Type B pancreatic cell (in vitro differentiated cells): ENCODE measurements around the gene KCNK15. TPM values are rescaled to one million over a fixed set of nuclear protein-coding genes. Genes with fewer than 3 reads are reported as not detected.

ENCODE experiments used
- DNase-seq: peaks from one replicate; pipeline ENCODE4 v3.0.0; 2021; ENCODE audit warnings: mixed read lengths; ENCODE audit not compliant: unreplicated experiment; ENCODE audit errors: extremely low spot score
- H3K27ac Mint-ChIP-seq: 2 replicates; pipeline ENCODE4 v1.8.0; 2021; ENCODE audit warnings: mild to moderate bottlenecking, mixed read lengths
- H3K27me3 Mint-ChIP-seq: 2 replicates; pipeline ENCODE4 v1.8.0; 2021; ENCODE audit warnings: mixed read lengths
- H3K36me3 Mint-ChIP-seq: 2 replicates; pipeline ENCODE4 v1.8.0; 2021; ENCODE audit warnings: mixed read lengths
- H3K4me1 Mint-ChIP-seq: one replicate; pipeline ENCODE4 v1.8.0; 2021; ENCODE audit warnings: mixed read lengths; ENCODE audit not compliant: unreplicated experiment
- H3K4me3 Mint-ChIP-seq: 2 replicates; pipeline ENCODE4 v1.8.0; 2021; ENCODE audit warnings: mild to moderate bottlenecking, mixed read lengths
- H3K9me3 Mint-ChIP-seq: 2 replicates; pipeline ENCODE4 v1.8.0; 2021; ENCODE audit warnings: mixed read lengths
- CTCF ChIP-seq: fragments of 200-600 bp; sonication (generic); conservative IDR thresholded peaks from 2 replicates; pipeline ENCODE4 v1.5.0; 2021; ENCODE audit warnings: antibody characterized with exemption, mild to moderate bottlenecking
- total RNA-seq: library from RNA; stranded (reverse); gene quantifications from 2 replicates; pipeline ENCODE4 v1.2.1, GENCODE V29; 2021; ENCODE audit warnings: low replicate concordance

The KCNK15 gene
- total RNA-seq, 1 donor from 2014 or later: 0.36 TPM

- Mint-ChIP-seq H3K4me1 (peaks cover 15% of the 10 kb centered on the region), H3K27ac (peak overlapping the region; percentile 54), H3K36me3 (peaks cover 4% of the 10 kb centered on the region), H3K4me3 (no peak overlapping the region), H3K9me3 (peaks cover 9% of the 10 kb centered on the region), H3K27me3 (peaks cover 8% of the 10 kb centered on the region)
- TF ChIP-seq CTCF: peak; percentile 80
- no peak for DNase-seq
These were observed 12.2 kb upstream of the KCNK15 start for GRCh38 chr20:44733341-44734069.

GRCh38 chr20:44734938-44735337, 10.7 kb upstream of the KCNK15 start:
- no peak overlapping the region for H3K27ac Mint-ChIP-seq
- no peak for DNase-seq
- H3K4me3 Mint-ChIP-seq: no peak overlapping the region
- peaks cover 10% of the 10 kb centered on the region for H3K4me1 Mint-ChIP-seq
- peaks cover 10% of the 10 kb centered on the region for H3K27me3 Mint-ChIP-seq
- H3K36me3 Mint-ChIP-seq: peaks cover 4% of the 10 kb centered on the region
- TF ChIP-seq CTCF: peak; percentile 50
- H3K9me3 Mint-ChIP-seq: peaks cover 9% of the 10 kb centered on the region

DNA sequence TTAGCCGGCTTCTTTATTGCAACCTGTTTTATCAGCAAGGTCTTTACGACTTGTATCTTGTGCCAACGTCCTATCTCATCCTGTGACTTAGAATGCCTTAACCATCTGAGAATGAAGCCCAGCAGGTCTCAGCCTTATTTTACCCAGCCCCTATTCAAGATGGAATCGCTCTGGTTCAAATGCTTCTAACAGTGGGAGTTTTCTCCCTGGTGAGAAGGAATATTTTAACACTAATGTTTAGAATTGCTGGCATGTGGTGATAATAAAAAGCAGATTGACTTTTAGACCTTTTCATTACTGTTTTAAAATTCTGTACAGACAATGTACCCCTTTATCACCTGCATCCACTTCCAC, 9.9 kb upstream of the KCNK15 start:
- H3K4me3 Mint-ChIP-seq: peak overlapping the region; percentile 79
- H3K4me1 Mint-ChIP-seq: peaks cover 10% of the 10 kb centered on the region
- peaks cover 4% of the 10 kb centered on the region for H3K36me3 Mint-ChIP-seq
- H3K27me3 Mint-ChIP-seq: peaks cover 14% of the 10 kb centered on the region
- H3K27ac Mint-ChIP-seq: peak overlapping the region; percentile 78
- H3K9me3 Mint-ChIP-seq: peaks cover 9% of the 10 kb centered on the region
- DNase-seq: no peak
- TF ChIP-seq CTCF: no peak

DNA sequence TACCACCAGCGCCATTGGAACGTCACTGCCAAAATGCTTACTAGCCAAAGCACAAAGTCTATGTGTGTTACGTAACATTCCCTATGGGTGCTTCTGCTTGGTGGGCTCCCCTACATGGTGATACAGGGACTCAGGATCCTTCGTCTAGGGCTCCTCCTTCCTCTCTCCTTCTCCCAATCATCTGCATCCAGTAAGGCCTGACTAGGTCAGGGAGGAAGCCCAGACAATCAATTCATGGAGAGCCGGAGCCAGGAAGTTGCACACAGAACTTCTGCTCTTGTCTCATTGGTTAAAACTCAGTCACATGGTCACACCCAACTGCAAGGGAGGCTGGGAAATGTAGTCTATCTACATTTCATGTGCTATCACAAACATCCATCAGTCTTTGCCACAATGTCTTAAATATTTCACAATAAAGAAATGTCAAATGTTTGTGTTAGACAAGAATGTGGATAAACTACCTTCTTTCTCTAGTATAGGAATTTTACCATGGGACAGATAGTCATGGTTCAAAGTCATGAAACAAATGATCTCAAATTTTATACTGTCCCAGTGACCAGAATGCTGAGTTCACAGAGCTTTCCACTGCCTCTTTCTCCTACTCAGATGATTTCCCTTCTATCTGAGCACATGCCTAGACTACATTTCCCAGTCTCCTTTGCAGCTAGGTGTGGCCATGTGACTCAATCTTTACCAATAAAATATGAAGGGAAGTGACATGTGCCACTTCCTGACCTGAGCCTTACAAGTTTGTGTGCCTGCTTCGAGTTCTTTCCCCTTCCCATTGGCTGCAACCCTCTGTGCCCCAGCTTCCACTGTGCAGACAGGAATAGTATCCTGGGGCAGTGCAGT, 9.3 kb upstream of the KCNK15 start:
- Mint-ChIP-seq H3K36me3 (peaks cover 4% of the 10 kb centered on the region), H3K9me3 (peaks cover 9% of the 10 kb centered on the region), H3K27me3 (peaks cover 18% of the 10 kb centered on the region), H3K27ac (peak overlapping the region; percentile 78), H3K4me1 (peaks cover 10% of the 10 kb centered on the region), H3K4me3 (peak overlapping the region; percentile 79)
- DNase-seq: no peak
- no peak for TF ChIP-seq CTCF

DNA sequence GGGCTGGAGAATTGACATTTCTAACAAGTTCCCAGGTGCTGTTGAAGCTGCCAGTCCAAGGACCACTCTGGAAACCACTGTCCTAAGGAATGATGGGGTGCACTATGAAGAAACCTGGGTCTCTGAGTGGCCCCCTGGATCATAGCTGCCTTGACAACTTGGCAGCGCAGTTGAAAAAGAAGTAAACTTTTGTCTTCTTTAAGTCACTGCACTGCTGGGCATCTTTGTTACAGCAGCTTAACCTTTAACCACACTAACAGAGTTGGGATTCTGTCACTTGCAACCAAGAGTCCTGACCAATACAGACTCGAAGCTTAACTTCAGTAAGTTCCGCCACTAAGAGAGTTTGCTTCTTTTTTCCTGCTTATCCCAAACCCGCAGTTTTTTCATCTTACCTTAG, 8.5 kb upstream of the KCNK15 start:
- H3K27me3 Mint-ChIP-seq: peaks cover 26% of the 10 kb centered on the region
- peaks cover 4% of the 10 kb centered on the region for H3K36me3 Mint-ChIP-seq
- H3K4me1 Mint-ChIP-seq: peaks cover 10% of the 10 kb centered on the region
- peaks cover 9% of the 10 kb centered on the region for H3K9me3 Mint-ChIP-seq
- H3K4me3 Mint-ChIP-seq: no peak overlapping the region
- H3K27ac Mint-ChIP-seq: no peak overlapping the region
- no peak for DNase-seq
- TF ChIP-seq CTCF: no peak
